NB4 (cell line): ENCODE data around the gene DGLUCY.

Experiments
- DNase-seq: peaks from one replicate; pipeline ENCODE4 v3.0.0; 2010; ENCODE audit warnings: low read depth
- H3K4me3 ChIP-seq: one replicate; pipeline ENCODE4 v1.5.1; 2011; ENCODE audit warnings: mild to moderate bottlenecking, low read depth, low read length, moderate library complexity
- CTCF ChIP-seq: IDR thresholded peaks from one replicate; pipeline ENCODE4 v1.5.1; 2012; ENCODE audit warnings: low read depth, low read length
- MAX ChIP-seq: IDR thresholded peaks from 2 replicates; pipeline ENCODE4 v1.6.1; 2011; ENCODE audit warnings: low read depth, low read length
- MYC ChIP-seq: IDR thresholded peaks from 2 replicates; pipeline ENCODE4 v1.6.1; 2011; ENCODE audit warnings: low read depth, low read length
- POLR2A ChIP-seq: IDR thresholded peaks from 2 replicates; pipeline ENCODE4 v1.6.1; 2011; ENCODE audit warnings: mild to moderate bottlenecking; ENCODE audit not compliant: insufficient read length; ENCODE audit errors: extremely low read depth

DGLUCY gene

GRCh38 chr14:91185721-91186120, 71.8 kb downstream of the DGLUCY start:
- DNase-seq, result no peak

GRCh38 chr14:91186515-91187066, 72.7 kb downstream of the DGLUCY start:
- TF ChIP-seq POLR2A, result no peak
- no peak for TF ChIP-seq CTCF
- no peak overlapping the region for H3K4me3 ChIP-seq
- no peak for DNase-seq

More at GRCh38 chr14:91185721-91186120, 71.8 kb downstream of the DGLUCY start:
- no peak for TF ChIP-seq MAX
- no peak for TF ChIP-seq MYC
- TF ChIP-seq POLR2A, result no peak
- TF ChIP-seq CTCF, result no peak
- no peak overlapping the region for H3K4me3 ChIP-seq

GRCh38 chr14:91187271-91187670, 73.4 kb downstream of the DGLUCY start:
- no peak for DNase-seq
- no peak for TF ChIP-seq POLR2A
- TF ChIP-seq CTCF, result no peak
- no peak for TF ChIP-seq MAX
- no peak for TF ChIP-seq MYC
- H3K4me3 ChIP-seq, result no peak overlapping the region

GRCh38 chr14:91190853-91191252, 77.0 kb downstream of the DGLUCY start:
- DNase-seq, result no peak
- H3K4me3 ChIP-seq, result no peak overlapping the region
- no peak for TF ChIP-seq CTCF
- TF ChIP-seq MAX, result no peak
- TF ChIP-seq POLR2A, result no peak
- no peak for TF ChIP-seq MYC

GRCh38 chr14:91193069-91193468, 79.2 kb downstream of the DGLUCY start:
- no peak for TF ChIP-seq CTCF
- no peak for TF ChIP-seq MYC
- TF ChIP-seq POLR2A, result no peak
- no peak for TF ChIP-seq MAX
- DNase-seq, result no peak
- no peak overlapping the region for H3K4me3 ChIP-seq

GRCh38 chr14:91195881-91196280, 82.0 kb downstream of the DGLUCY start:
- no peak overlapping the region for H3K4me3 ChIP-seq
- DNase-seq, result no peak
- TF ChIP-seq MYC (no peak), CTCF (no peak), POLR2A (no peak), MAX (no peak)
